ENCODE results near the gene GAB3.

- TF ChIP-seq CTCF (conservative IDR thresholded peaks at IDR 0.05), result no peak
- no peak for TF ChIP-seq EZH2 (IDR thresholded peaks at IDR 0.05; ENCODE audit: low read depth)
Observed at GRCh38 chrX:154721155-154721554, 29.7 kb downstream of the GAB3 start.

All from PC-9 (cell line).